Activated CD4-positive, CD25-positive, alpha-beta regulatory T cell treated with anti-CD3 and anti-CD28 coated beads, Interleukin-2, amount 50 U/mL, for 24 hours (primary cell): ENCODE results near the gene TMEM40.
"Not testable (repeated sequence)": the region's sequence is repeated elsewhere in the genome, so short reads cannot be mapped to it uniquely, and the experiment has no call there.

ENCODE experiments used
- ATAC-seq, 2 donors: fragments of 150-1000 bp; cut with Tn5 transposase; one replicate each; pipeline ENCODE4 v1.10.0; 2021; ENCODE audit warnings: mild to moderate bottlenecking in 1 of 2, moderate library complexity in 1 of 2

The TMEM40 gene

DNA sequence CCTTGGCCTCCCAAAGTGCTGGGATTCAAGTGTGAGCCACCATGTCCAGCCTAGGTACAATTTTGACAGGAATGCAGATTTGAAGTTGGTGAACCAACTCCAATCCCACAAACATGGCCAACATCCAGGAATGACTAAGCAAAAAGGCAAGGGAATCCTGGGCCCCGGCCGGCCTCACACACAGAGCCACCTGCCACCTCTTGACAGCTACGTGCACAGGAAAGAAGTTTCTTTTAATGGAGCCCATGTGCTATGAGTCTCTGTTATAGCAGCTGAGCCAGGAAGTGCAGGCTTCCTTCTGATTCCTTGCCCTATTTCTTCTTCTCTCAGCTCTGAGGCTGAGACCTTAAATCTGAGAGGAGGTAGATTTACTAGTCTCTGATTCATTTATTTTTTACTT, 8.8 kb downstream of the TMEM40 start:
- peak in 1 of 2 donors; percentile 29 for ATAC-seq

GRCh38 chr3:12748477-12748876, 10.6 kb downstream of the TMEM40 start:
- no peak for ATAC-seq

DNA sequence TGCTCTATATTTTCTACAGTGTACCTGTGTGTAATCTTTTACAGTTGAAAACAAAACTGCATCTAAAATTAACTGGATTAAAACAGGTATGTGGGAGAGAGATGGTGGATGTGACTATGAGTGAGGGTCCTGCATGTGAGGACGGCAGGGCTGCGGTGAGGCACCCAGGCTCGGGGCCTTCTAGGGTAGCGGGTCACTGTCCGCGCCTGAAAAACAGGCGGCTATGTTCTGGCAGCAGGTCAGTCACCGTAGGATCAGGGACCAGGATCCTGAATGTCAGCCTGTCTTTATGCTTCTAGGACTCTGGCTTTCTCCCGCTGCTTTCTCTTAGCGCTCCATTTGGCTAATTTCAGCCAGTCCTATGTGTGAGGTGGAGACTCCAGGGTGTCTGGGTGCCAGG, 12.6 kb downstream of the TMEM40 start:
- no peak for ATAC-seq

GRCh38 chr3:12744326-12744725, 14.7 kb downstream of the TMEM40 start:
- ATAC-seq = no peak

GRCh38 chr3:12743583-12743982, 15.5 kb downstream of the TMEM40 start:
- ATAC-seq = no peak

DNA sequence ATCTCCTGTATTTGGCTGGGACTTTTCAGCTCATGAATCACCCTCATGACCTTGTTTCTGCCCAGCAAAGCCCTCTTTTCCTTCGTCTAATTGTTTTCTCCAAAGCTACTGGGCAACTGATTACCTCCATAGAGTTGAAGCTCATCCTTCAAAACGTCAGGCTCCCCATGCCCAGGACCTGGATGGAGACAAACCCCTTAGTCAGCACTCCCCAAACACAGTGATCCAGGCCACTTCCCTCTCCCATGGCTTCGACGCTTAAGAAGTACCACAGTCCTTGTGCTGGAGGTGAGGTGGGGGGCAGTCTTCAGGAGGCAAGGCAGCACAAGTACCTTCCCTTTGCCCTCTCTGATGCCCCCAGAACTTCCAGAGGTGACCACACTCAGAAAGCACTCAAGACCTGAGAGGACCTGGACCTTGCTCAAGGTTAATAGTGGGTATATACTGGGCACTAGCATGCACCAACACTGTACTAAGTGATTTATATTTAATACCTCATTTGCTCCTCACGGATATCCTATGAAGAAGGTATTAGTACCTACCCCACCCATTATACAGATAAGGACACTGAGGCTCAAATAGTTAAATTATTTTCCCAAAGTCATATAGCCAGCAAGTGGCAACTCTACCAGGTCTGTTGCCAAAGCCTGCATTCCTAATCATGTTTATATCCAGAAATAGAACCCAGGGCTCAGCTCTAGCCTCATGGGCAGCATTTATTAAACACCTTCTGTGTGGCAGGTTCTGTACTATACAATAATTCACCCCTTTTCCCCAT, 16.5 kb downstream of the TMEM40 start:
- ATAC-seq = no peak

- ATAC-seq = no peak
Measured at GRCh38 chr3:12741209-12741608, 17.9 kb downstream of the TMEM40 start.

- no peak for ATAC-seq
Measured at GRCh38 chr3:12737833-12738232, 21.2 kb downstream of the TMEM40 start.

GRCh38 chr3:12737319-12737718, 21.7 kb downstream of the TMEM40 start:
- ATAC-seq = no peak

DNA sequence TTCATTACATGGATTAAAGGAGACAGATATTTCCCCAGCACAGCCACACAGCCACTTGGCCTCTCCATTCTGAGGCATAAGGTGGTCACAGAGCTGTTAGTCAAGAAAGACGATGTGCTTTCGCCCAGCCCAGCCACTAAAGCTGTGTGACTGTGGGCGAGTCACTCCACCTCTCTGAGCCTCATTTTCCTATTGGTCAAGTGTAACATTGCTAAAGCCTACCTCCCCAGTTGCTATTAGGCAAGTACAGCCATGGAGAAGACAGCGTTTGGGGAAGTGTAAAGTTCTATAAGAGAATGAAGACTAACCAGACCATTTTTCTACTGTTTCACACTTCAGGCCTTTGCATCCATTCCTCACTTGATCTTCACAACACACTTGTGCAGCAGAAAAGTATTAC, 24.1 kb downstream of the TMEM40 start:
- ATAC-seq = no peak

DNA sequence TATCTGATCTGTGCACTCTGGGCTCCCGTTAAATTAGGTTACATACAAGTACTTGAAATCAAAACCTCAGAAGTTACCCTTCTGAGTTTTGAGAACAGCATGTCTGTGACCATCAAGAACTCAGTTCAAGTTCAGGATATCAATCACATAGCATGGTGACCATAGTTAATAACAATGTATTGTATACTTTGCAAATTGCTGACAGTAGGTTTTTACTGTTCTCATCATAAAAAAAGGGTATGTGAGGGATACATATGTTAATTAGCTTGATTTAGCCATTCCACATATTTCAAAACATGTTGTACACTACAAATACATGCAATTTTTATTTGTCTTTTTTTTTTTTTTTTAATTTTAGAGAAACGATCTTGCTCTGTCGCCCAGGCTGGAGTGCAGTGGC, 25.5 kb downstream of the TMEM40 start:
- ATAC-seq = no peak

- ATAC-seq = no peak
Measured at GRCh38 chr3:12730506-12731242, 28.4 kb downstream of the TMEM40 start.

- ATAC-seq = no peak
Measured at GRCh38 chr3:12729051-12729651, 29.9 kb downstream of the TMEM40 start.

- ATAC-seq = no peak
Measured at GRCh38 chr3:12727937-12728336, 31.1 kb downstream of the TMEM40 start.

GRCh38 chr3:12727481-12727880, 31.6 kb downstream of the TMEM40 start:
- no peak for ATAC-seq

GRCh38 chr3:12725436-12725835, 33.6 kb downstream of the TMEM40 start:
- ATAC-seq = no peak

- ATAC-seq = no peak
Measured at GRCh38 chr3:12724794-12725193, 34.3 kb downstream of the TMEM40 start.

DNA sequence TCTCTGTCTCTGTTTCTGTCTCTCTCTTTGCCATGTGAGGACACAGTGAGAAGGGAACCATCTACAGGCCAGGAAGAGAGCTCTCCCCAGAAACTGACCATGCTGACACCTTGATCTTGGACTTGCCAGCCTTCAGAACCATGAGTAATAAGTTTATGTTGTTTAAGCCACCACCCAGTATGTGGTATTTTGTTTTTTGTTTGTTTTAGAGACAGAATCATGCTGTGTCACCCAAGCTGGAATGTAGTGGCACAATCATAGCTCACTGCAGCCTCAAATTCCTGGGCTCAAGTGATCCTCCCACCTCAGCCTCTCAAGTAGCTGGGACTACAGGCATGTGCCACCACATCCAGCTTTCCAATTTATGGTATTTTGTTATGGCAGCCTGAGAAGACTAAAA, 35.7 kb downstream of the TMEM40 start:
- not testable (repeated sequence) for ATAC-seq

GRCh38 chr3:12722226-12722625, 36.8 kb downstream of the TMEM40 start:
- ATAC-seq = no peak

GRCh38 chr3:12719984-12720898, 38.8 kb downstream of the TMEM40 start:
- ATAC-seq = peak; percentile 74 to 81

DNA sequence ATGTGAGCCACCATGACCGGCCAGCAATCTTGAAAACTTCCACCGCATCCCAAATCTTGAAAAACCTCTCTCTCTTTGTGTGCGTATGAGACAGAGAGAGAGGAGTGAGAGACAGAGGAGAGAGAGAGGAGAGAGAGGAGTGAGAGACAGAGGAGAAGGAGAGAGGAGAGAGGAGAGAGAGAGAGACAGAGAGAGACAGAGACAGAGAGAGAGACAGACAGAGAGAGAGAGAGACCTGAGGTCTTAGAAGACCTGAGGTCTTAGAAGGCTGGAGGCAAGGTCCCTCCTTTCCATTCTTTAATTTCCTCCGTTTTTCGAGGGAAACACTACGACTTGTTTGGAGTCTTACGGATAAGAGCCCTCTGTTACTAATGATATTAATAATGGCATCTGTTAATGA, 39.5 kb downstream of the TMEM40 start:
- ATAC-seq = no peak

- ATAC-seq = no peak
Measured at GRCh38 chr3:12716605-12717151, 42.4 kb downstream of the TMEM40 start.
